Adrenal gland (tissue), 12 donors: ENCODE measurements around the gene HELZ2. TPM values are rescaled to one million over a fixed set of nuclear protein-coding genes. Genes with fewer than 3 reads are reported as not detected.

ENCODE experiments used
- DNase-seq, 7 donors: peaks; one replicate each; pipeline ENCODE4 v3.0.0-alpha.2; 2019 to 2020
- H3K27ac ChIP-seq, 5 donors: fragments of 200-600 bp; sonication (generic) in 4 of 5; 1 replicate in 3 of 5; 2 replicates in 2 of 5; pipeline versions ENCODE4 v1.5.1 to v1.8.0; 2016 to 2020; ENCODE audit warnings: mild to moderate bottlenecking in 1 of 5
- H3K27me3 ChIP-seq: fragments of 200-600 bp; 2 replicates; pipeline ENCODE4 v1.8.0; 2021
- H3K36me3 ChIP-seq, 2 donors: fragments of 200-600 bp; replicated peaks in 1 of 2; 1 replicate in 1 of 2; 2 replicates in 1 of 2; pipeline versions ENCODE4 v1.5.1 to v1.8.0; 2018 to 2022
- H3K4me1 ChIP-seq, 2 donors: fragments of 200-600 bp; replicated peaks in 1 of 2; 1 replicate in 1 of 2; 2 replicates in 1 of 2; pipeline versions ENCODE4 v1.5.1 to v1.8.0; 2018 to 2021
- H3K4me3 ChIP-seq, 4 donors: fragments of 200-600 bp; sonication (generic) in 3 of 4; one replicate each; pipeline ENCODE4 v1.5.1; 2016 to 2018
- H3K9me3 ChIP-seq, 3 donors: fragments of 200-600 bp; sonication (generic) in 1 of 3; replicated peaks in 1 of 3; 1 replicate in 2 of 3; 2 replicates in 1 of 3; pipeline versions ENCODE4 v1.5.1 to v1.8.0; 2016 to 2021
- POLR2A ChIP-seq, 2 donors: fragments of 450-650 bp; IDR thresholded peaks; one replicate each; pipeline ENCODE4 v1.6.1; 2017; ENCODE audit warnings: antibody characterized with exemption in 2 of 2, mild to moderate bottlenecking in 2 of 2, moderate library complexity in 1 of 2
- WGBS, 4 donors: extraction: QIAGEN DNeasy Blood & Tissue Kit in 2 of 4; methylation state at CpG; one replicate each; pipeline versions ENCODE4 v1.1.5 to v1.1.7; 2013 to 2017; 5-methylcytosine and 5-hydroxymethylcytosine counted together
- intact Hi-C, 2 donors: fragments of 100-400 bp; cut with DNase I; formaldehyde crosslinking; loops; one replicate each; pipeline versions ENCODE4 v1.14.1 to v1.15.0; 2022 to 2023
- polyA plus RNA-seq, 3 donors: library from polyadenylated mRNA; stranded (reverse); fragments of 200-250 nt in 2 of 3; fragments of 350-450 nt in 1 of 3; fragmentation: Illumina TruSeq in 1 of 3; extraction: RNeasy Lipid Tissue Mini Kit (QIAGEN cat#74804) in 1 of 3; gene quantifications; one replicate each; pipeline ENCODE4 v1.2.3, GENCODE V29; 2013 to 2014
- total RNA-seq, 9 donors: library from RNA; depleted of rRNA in 4 of 9; stranded (reverse); fragments of >200 nt in 4 of 9; fragments of 120-200 nt in 1 of 9; fragmentation: NEBNext Ultra II Directional in 1 of 9; extraction: Animal tissue kit (Norgen Biotek cat#: 25700) in 1 of 9; gene quantifications; one replicate each; pipeline versions ENCODE4 v1.1.0 to v1.2.4, GENCODE V29; 2013 to 2023
- TF ChIP-seq, protein P1 (sequence below), 6 experiments: fragments of 450-650 bp in 4 of 6; fragments of 200-600 bp in 2 of 6; sonication (generic) in 1 of 6; IDR thresholded peaks; 1 replicate in 5 of 6; 2 replicates in 1 of 6; pipeline versions ENCODE4 v1.5.1 to v1.8.0; 2016 to 2021; ENCODE audit warnings: antibody characterized with exemption in 6 of 6, mild to moderate bottlenecking in 2 of 6, moderate library complexity in 1 of 6
- donor health status: healthy with polysubstance abuse.
- donor health status: Bipolar disorder and iron deficiency.
- donor health status: DM: yes; HTN: yes; CAD: no.
- donor health status: DM: no; HTN: no; CAD: no.
- donor health status: DM: no; HTN: no; CAD: no.
- donor health status: DM: yes; HTN: yes; CAD: no.

The HELZ2 gene
- total and polyA plus RNA-seq, 12 donors = 3.7 to 54.4 (median 24.3) TPM

GRCh38 chr20:63591147-63591533 is 17.1 kb upstream of the HELZ2 start:
- H3K4me1 ChIP-seq = peaks cover 0 to 7% of the 10 kb centered on the region in 2 donors
- TF ChIP-seq POLR2A (IDR thresholded peaks at IDR 0.05) = no peak
- H3K9me3 ChIP-seq = no peaks in the 10 kb centered on the region
- H3K36me3 ChIP-seq = peaks cover 0 to 26% of the 10 kb centered on the region in 2 donors
- intact Hi-C loops = no loop called here
- H3K27ac ChIP-seq = no peak overlapping the region
- DNase-seq = no peak
- H3K4me3 ChIP-seq = no peak overlapping the region
- no peaks in the 10 kb centered on the region for H3K27me3 ChIP-seq
- 91 to 98% (median 95%) methylated on average over 4 of the region's 4 CpGs for WGBS, 4 donors

GRCh38 chr20:63590218-63591146 is 16.4 kb upstream of the HELZ2 start:
- WGBS, 4 donors = 90 to 94% (median 92%) methylated on average over 40 to 52 of the region's 52 CpGs

DNA sequence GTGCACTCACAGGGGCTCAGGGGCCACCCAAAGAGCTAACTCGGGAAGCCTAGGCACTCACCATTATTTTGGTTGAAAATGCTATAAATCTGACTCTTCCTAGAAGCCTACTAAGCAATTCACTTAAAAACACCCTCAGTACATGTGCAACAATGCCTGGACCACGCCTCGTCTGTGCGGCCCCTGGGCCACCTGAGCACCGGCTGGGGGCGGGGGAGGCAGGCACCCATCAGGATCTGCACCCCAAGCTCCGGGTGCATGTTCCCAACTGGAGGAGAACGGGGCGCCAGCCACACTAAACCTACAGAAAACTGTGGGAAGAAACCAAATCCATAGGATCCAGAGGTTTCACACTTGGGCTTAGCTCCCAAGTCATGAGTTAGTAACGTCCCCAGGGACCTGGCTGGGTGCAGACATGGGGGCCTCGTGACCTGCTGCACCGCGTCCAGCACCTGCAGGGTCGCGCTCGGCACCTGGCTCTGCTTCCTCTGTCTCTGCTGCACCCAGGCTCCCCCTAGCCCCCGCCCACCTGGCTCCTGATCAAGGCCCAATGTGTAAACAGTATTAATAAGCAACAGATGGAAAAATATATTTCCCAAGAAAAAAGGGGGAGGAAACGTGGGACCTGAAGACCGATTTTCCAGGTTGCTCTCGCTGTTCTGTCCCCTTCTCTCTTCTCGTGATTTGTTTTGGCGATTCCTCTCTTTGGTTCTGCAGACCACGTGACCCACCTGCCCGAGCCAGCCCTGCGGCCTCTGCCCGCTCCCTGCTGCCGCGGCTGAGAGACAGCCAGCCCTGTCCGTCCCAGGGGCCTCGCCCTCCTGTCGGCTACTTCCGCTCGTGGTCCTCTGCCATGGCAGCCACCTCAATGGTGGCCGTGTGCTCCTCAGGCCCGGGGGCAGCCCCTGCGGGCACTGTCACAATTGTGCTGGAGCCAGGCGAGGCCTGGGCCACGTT is 15.5 kb upstream of the HELZ2 start:
- no peak for DNase-seq
- intact Hi-C loops = no loop called here
- Histone ChIP-seq H3K27me3 (no peaks in the 10 kb centered on the region), H3K27ac (no peak overlapping the region), H3K36me3 (peaks cover 0 to 26% of the 10 kb centered on the region in 2 donors), H3K9me3 (no peaks in the 10 kb centered on the region), H3K4me3 (no peak overlapping the region), H3K4me1 (peaks cover 0 to 7% of the 10 kb centered on the region in 2 donors)
- TF ChIP-seq, protein P1, sequence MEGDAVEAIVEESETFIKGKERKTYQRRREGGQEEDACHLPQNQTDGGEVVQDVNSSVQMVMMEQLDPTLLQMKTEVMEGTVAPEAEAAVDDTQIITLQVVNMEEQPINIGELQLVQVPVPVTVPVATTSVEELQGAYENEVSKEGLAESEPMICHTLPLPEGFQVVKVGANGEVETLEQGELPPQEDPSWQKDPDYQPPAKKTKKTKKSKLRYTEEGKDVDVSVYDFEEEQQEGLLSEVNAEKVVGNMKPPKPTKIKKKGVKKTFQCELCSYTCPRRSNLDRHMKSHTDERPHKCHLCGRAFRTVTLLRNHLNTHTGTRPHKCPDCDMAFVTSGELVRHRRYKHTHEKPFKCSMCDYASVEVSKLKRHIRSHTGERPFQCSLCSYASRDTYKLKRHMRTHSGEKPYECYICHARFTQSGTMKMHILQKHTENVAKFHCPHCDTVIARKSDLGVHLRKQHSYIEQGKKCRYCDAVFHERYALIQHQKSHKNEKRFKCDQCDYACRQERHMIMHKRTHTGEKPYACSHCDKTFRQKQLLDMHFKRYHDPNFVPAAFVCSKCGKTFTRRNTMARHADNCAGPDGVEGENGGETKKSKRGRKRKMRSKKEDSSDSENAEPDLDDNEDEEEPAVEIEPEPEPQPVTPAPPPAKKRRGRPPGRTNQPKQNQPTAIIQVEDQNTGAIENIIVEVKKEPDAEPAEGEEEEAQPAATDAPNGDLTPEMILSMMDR (IDR thresholded peaks at IDR 0.05) = no peak
- no peak for TF ChIP-seq POLR2A (IDR thresholded peaks at IDR 0.05)
- 87 to 92% (median 88%) methylated on average over 26 to 38 of the region's 38 CpGs for WGBS, 4 donors

More at GRCh38 chr20:63590218-63591146, 16.4 kb upstream of the HELZ2 start:
- Histone ChIP-seq H3K36me3 (peaks cover 0 to 26% of the 10 kb centered on the region in 2 donors), H3K9me3 (no peaks in the 10 kb centered on the region), H3K4me3 (no peak overlapping the region), H3K27ac (no peak overlapping the region), H3K27me3 (no peaks in the 10 kb centered on the region), H3K4me1 (peaks cover 0 to 7% of the 10 kb centered on the region in 2 donors)
- DNase-seq = no peak
- TF ChIP-seq, protein P1 (IDR thresholded peaks at IDR 0.05) = no peak
- no peak for TF ChIP-seq POLR2A (IDR thresholded peaks at IDR 0.05)
- intact Hi-C loops = no loop called here

- Histone ChIP-seq H3K4me3 (no peak overlapping the region), H3K36me3 (peaks cover 0 to 26% of the 10 kb centered on the region in 2 donors), H3K4me1 (peaks cover 0 to 7% of the 10 kb centered on the region in 2 donors), H3K27me3 (no peaks in the 10 kb centered on the region), H3K9me3 (no peaks in the 10 kb centered on the region), H3K27ac (no peak overlapping the region)
- WGBS, 4 donors = 83 to 95% (median 94%) methylated on average over 3 to 11 of the region's 11 CpGs
- no peak for DNase-seq
- intact Hi-C loops = no loop called here
- TF ChIP-seq POLR2A (IDR thresholded peaks at IDR 0.05) = no peak
- TF ChIP-seq, protein P1 (IDR thresholded peaks at IDR 0.05) = no peak
Measured at GRCh38 chr20:63588641-63589041, 14.6 kb upstream of the HELZ2 start.
